Measurements from ENCODE around the gene EXOSC9.

Gene EXOSC9

GRCh38 chr4:121822047-121822446, 20.9 kb downstream of the EXOSC9 start:
- H3K36me3 ChIP-seq (ENCODE audit: insufficient read depth, low read length), result peaks cover 39% of the 10 kb centered on the region
- H4K20me1 ChIP-seq (ENCODE audit: insufficient read depth, low read length, poor library complexity, severe bottlenecking), result peaks cover 51% of the 10 kb centered on the region
- peaks cover 51% of the 10 kb centered on the region for H3K4me1 ChIP-seq (ENCODE audit: insufficient read depth, low read length, poor library complexity, severe bottlenecking)
- H3K4me2 ChIP-seq (ENCODE audit: low read depth, low read length, poor library complexity, severe bottlenecking), result peak overlapping the region; percentile 99
- TF ChIP-seq, protein P1, sequence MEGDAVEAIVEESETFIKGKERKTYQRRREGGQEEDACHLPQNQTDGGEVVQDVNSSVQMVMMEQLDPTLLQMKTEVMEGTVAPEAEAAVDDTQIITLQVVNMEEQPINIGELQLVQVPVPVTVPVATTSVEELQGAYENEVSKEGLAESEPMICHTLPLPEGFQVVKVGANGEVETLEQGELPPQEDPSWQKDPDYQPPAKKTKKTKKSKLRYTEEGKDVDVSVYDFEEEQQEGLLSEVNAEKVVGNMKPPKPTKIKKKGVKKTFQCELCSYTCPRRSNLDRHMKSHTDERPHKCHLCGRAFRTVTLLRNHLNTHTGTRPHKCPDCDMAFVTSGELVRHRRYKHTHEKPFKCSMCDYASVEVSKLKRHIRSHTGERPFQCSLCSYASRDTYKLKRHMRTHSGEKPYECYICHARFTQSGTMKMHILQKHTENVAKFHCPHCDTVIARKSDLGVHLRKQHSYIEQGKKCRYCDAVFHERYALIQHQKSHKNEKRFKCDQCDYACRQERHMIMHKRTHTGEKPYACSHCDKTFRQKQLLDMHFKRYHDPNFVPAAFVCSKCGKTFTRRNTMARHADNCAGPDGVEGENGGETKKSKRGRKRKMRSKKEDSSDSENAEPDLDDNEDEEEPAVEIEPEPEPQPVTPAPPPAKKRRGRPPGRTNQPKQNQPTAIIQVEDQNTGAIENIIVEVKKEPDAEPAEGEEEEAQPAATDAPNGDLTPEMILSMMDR (conservative IDR thresholded peaks at IDR 0.05; ENCODE audit: low read length), result no peak
- TF ChIP-seq EZH2phosphoT487 (IDR thresholded peaks at IDR 0.05; ENCODE audit: borderline replicate concordance), result no peak
- peaks cover 7% of the 10 kb centered on the region for H3K27me3 ChIP-seq (ENCODE audit: insufficient read depth, low read length, poor library complexity, severe bottlenecking)
- H3K9ac ChIP-seq (ENCODE audit: low read depth, low read length, poor library complexity, severe bottlenecking), result peak overlapping the region; percentile 97
- H3K79me2 ChIP-seq (ENCODE audit: insufficient read depth, low read length), result peaks cover 67% of the 10 kb centered on the region
- H3K4me3 ChIP-seq (ENCODE audit: low read length, poor library complexity, severe bottlenecking), result peak overlapping the region; percentile 95
- no peaks in the 10 kb centered on the region for H3K9me3 ChIP-seq (ENCODE audit: insufficient read depth, low read depth, low read length)
- no peaks in the 10 kb centered on the region for H3K9me2 ChIP-seq (replicated peaks; ENCODE audit: low read depth, low read length)
- H2AFZ ChIP-seq (ENCODE audit: low read length), result no peak overlapping the region
- no peaks in the 10 kb centered on the region for H3F3A ChIP-seq (ENCODE audit: low read depth)

DNA sequence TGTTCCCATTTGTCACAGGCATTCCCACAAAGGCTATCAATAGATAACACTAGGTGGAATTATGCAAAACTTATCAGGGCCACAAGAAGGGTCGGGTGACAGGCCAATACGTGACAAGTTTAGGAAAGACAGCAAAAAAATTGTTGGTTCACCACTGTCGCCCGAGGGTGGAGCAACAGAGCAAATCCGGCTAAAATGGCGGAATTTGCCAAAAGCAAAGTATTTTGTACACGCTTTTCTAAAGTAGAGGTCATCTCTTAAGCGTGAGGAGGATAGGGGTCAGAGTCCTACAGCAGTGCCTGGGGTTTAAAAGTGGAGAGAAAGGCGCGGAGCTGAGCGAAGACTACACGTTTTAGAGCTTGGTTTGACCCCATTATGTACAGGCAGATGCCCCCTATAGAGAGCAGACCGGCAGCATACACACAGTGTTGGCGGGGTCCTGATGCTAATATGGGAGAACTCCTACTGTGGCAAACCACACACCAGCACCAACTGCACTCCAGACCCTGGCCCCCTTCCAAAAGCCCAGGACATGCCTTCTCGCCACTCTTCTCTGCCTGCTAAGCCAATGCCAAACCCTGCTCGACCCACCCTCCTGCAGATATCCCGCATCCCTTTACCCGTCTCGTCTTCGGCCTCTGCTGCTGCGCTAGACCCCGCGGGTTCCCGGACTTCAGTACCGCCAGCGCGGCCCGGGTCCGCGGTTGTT, 21.8 kb downstream of the EXOSC9 start:
- Histone ChIP-seq H3K27me3 (ENCODE audit: insufficient read depth, low read length, poor library complexity, severe bottlenecking) (peaks cover 7% of the 10 kb centered on the region), H3K79me2 (ENCODE audit: insufficient read depth, low read length) (peaks cover 58% of the 10 kb centered on the region), H3K4me3 (ENCODE audit: low read length, poor library complexity, severe bottlenecking) (peak overlapping the region; percentile 95), H3K9me2 (replicated peaks; ENCODE audit: low read depth, low read length) (no peaks in the 10 kb centered on the region), H3K4me1 (ENCODE audit: insufficient read depth, low read length, poor library complexity, severe bottlenecking) (peaks cover 43% of the 10 kb centered on the region), H3K4me2 (ENCODE audit: low read depth, low read length, poor library complexity, severe bottlenecking) (peak overlapping the region; percentile 99), H3K36me3 (ENCODE audit: insufficient read depth, low read length) (peaks cover 30% of the 10 kb centered on the region), H3K9ac (ENCODE audit: low read depth, low read length, poor library complexity, severe bottlenecking) (peak overlapping the region; percentile 97), H4K20me1 (ENCODE audit: insufficient read depth, low read length, poor library complexity, severe bottlenecking) (peaks cover 42% of the 10 kb centered on the region), H3K9me3 (ENCODE audit: insufficient read depth, low read depth, low read length) (no peaks in the 10 kb centered on the region), H2AFZ (ENCODE audit: low read length) (peak overlapping the region; percentile 90), H3F3A (ENCODE audit: low read depth) (no peaks in the 10 kb centered on the region)
- TF ChIP-seq EZH2phosphoT487 (IDR thresholded peaks at IDR 0.05; ENCODE audit: borderline replicate concordance), result no peak
- TF ChIP-seq, protein P1 (conservative IDR thresholded peaks at IDR 0.05; ENCODE audit: low read length), result peak; percentile 56

DNA sequence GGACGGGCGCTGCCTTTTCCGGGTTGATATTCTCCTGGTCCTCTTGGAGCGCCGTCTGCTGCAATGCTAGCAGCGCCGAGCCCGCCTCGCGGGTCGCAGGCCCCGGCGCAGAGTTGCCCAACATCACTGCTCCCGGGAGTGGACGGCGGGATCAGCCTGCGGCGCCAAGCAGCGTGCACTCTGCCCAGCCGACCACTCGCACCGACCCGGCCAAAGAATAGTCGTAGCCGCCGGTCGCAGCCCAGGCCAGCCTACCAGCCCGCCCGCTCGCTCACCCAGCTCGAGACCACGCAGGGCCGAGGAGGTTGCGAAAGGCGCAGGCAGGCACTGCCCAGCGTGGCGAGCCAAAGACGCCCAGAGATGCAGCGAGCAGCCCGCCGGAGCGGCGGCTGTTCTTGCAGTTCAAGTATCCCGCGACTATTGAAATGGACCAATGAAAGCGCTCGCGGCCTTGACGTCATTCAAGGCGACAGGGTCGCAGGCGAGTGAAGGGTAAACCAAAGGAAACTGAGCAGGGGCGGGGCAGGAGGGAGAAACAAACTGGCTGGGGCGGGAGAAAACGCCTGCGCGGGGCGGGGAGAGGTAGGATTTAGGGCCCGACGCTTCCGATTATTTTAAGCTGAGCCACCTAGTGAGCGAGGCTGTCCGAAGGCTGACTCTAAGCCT, 22.5 kb downstream of the EXOSC9 start, which contains the start of gene CCNA2:
Gene CCNA2, minus strand, starts transcription at position 379 of the 666 bp plus-strand sequence. Its CDS starts 255 bp downstream, at position 124.
- peak within 1 kb of the TSS; percentile 99 for H3K4me2 ChIP-seq (ENCODE audit: low read depth, low read length, poor library complexity, severe bottlenecking)
- no peaks in the 10 kb centered on the region for H3F3A ChIP-seq (ENCODE audit: low read depth)
- peaks cover 36% of the 10 kb centered on the region for H3K4me1 ChIP-seq (ENCODE audit: insufficient read depth, low read length, poor library complexity, severe bottlenecking)
- peak within 1 kb of the TSS; percentile 97 for H3K9ac ChIP-seq (ENCODE audit: low read depth, low read length, poor library complexity, severe bottlenecking)
- peaks cover 7% of the 10 kb centered on the region for H3K27me3 ChIP-seq (ENCODE audit: insufficient read depth, low read length, poor library complexity, severe bottlenecking)
- H3K4me3 ChIP-seq (ENCODE audit: low read length, poor library complexity, severe bottlenecking), result peak within 1 kb of the TSS; percentile 95
- peaks cover 51% of the 10 kb centered on the region for H3K79me2 ChIP-seq (ENCODE audit: insufficient read depth, low read length)
- peaks cover 23% of the 10 kb centered on the region for H3K36me3 ChIP-seq (ENCODE audit: insufficient read depth, low read length)
- H3K9me3 ChIP-seq (ENCODE audit: insufficient read depth, low read depth, low read length), result no peaks in the 10 kb centered on the region
- TF ChIP-seq EZH2phosphoT487 (IDR thresholded peaks at IDR 0.05; ENCODE audit: borderline replicate concordance), result no peak
- TF ChIP-seq, protein P1 (conservative IDR thresholded peaks at IDR 0.05; ENCODE audit: low read length), result no peak
- peaks cover 37% of the 10 kb centered on the region for H4K20me1 ChIP-seq (ENCODE audit: insufficient read depth, low read length, poor library complexity, severe bottlenecking)
- peak within 1 kb of the TSS; percentile 97 for H2AFZ ChIP-seq (ENCODE audit: low read length)
- H3K9me2 ChIP-seq (replicated peaks; ENCODE audit: low read depth, low read length), result no peaks in the 10 kb centered on the region
